ENCODE data around the gene SMG6.

- TF ChIP-seq CTCF (IDR thresholded peaks at IDR 0.05), result no peak
- TF ChIP-seq POLR2A (IDR thresholded peaks at IDR 0.05), result no peak
Observed at GRCh38 chr17:2051061-2051932, 252.3 kb downstream of the SMG6 start.

Data from sigmoid colon (tissue), 3 donors.